Fibroblast of lung (primary cell): ENCODE data around the gene C1orf74.

Experiments used
- CTCF ChIP-seq, 2 donors: IDR thresholded peaks in 1 of 2; conservative IDR thresholded peaks in 1 of 2; 1 replicate in 1 of 2; 2 replicates in 1 of 2; pipeline ENCODE4 v1.5.1; 2011 to 2012; ENCODE audit warnings: low read length in 2 of 2, control low read depth in 1 of 2, inconsistent platforms in 1 of 2, low read depth in 1 of 2, mild to moderate bottlenecking in 1 of 2
- EZH2 ChIP-seq: IDR thresholded peaks from 2 replicates; pipeline ENCODE4 v1.5.1; 2012; ENCODE audit warnings: low read length, control low read depth, mild to moderate bottlenecking; ENCODE audit errors: missing control alignments

GRCh38 chr1:209802117-209802779 is 17.9 kb upstream of the C1orf74 start:
- TF ChIP-seq EZH2 (no peak), CTCF (conservative IDR thresholded peaks at IDR 0.05 in 1 of 2, IDR thresholded peaks at IDR 0.05 in 1 of 2; ENCODE audit: low read depth in 1 of 2, low read length in 2 of 2) (no peak)
